Midbrain (tissue), 1 donor: ENCODE data around the gene SORL1.
"Not testable (repeated sequence)": the region's sequence is repeated elsewhere in the genome, so short reads cannot be mapped to it uniquely, and the experiment has no call there.

Source experiments
- DNase-seq: peaks from one replicate; lab custom pipeline; 2025; lab: John Stamatoyannopoulos, UW

Gene SORL1

GRCh38 chr11:121503051-121503450 is 50.9 kb downstream of the SORL1 start:
- DNase-seq = no peak

- not testable (repeated sequence) for DNase-seq
Measured at GRCh38 chr11:121506237-121506636, 54.1 kb downstream of the SORL1 start.

- peak; percentile 78 for DNase-seq
Measured at GRCh38 chr11:121508449-121508848, 56.3 kb downstream of the SORL1 start.

GRCh38 chr11:121510438-121510837 is 58.3 kb downstream of the SORL1 start:
- DNase-seq = no peak

- peak; percentile 60 for DNase-seq
Measured at GRCh38 chr11:121512468-121513465, 60.7 kb downstream of the SORL1 start.

- peak; percentile 10 for DNase-seq
Measured at GRCh38 chr11:121513807-121514206, 61.7 kb downstream of the SORL1 start.

GRCh38 chr11:121514432-121515334 is 62.6 kb downstream of the SORL1 start:
- DNase-seq = no peak

- DNase-seq = no peak
Measured at GRCh38 chr11:121515335-121515671, 63.2 kb downstream of the SORL1 start.

- no peak for DNase-seq
Measured at GRCh38 chr11:121517996-121518395, 65.9 kb downstream of the SORL1 start.

- DNase-seq = no peak
Measured at GRCh38 chr11:121520243-121521144, 68.4 kb downstream of the SORL1 start.

- DNase-seq = no peak
Measured at GRCh38 chr11:121521145-121522042, 69.3 kb downstream of the SORL1 start.

GRCh38 chr11:121522043-121522941 is 70.2 kb downstream of the SORL1 start:
- DNase-seq = no peak

- DNase-seq = no peak
Measured at GRCh38 chr11:121523581-121524232, 71.6 kb downstream of the SORL1 start.

- peak; percentile 21 for DNase-seq
Measured at GRCh38 chr11:121524233-121524631, 72.1 kb downstream of the SORL1 start.

GRCh38 chr11:121525376-121525775 is 73.3 kb downstream of the SORL1 start:
- DNase-seq = no peak

- no peak for DNase-seq
Measured at GRCh38 chr11:121530257-121530656, 78.1 kb downstream of the SORL1 start.

- DNase-seq = no peak
Measured at GRCh38 chr11:121533601-121534000, 81.5 kb downstream of the SORL1 start.

- peak; percentile 69 for DNase-seq
Measured at GRCh38 chr11:121534131-121535093, 82.3 kb downstream of the SORL1 start.
